SJCRH30 (cell line): Measurements from ENCODE around the gene TTC27. TPM values are rescaled to one million over a fixed set of nuclear protein-coding genes. Genes with fewer than 3 reads are reported as not detected.
"Not testable (repeated sequence)": the region's sequence is repeated elsewhere in the genome, so short reads cannot be mapped to it uniquely, and the experiment has no call there.

Source experiments
- DNase-seq, 2 experiments: peaks; one replicate each; pipeline ENCODE4 v3.0.0-alpha.2; 2015 to 2020
- H3K27ac ChIP-seq: fragments of 250-450 bp; sonication (Bioruptor Pico); 2 replicates; pipeline ENCODE4 v1.5.1; 2020; ENCODE audit warnings: mild to moderate bottlenecking, moderate library complexity
- H3K27me3 ChIP-seq: fragments of 250-450 bp; sonication (Bioruptor Pico); 2 replicates; pipeline ENCODE4 v1.5.1; 2020; ENCODE audit warnings: mild to moderate bottlenecking, moderate library complexity
- H3K36me3 ChIP-seq: fragments of 250-450 bp; sonication (Bioruptor Pico); 2 replicates; pipeline ENCODE4 v1.5.1; 2020; ENCODE audit warnings: mild to moderate bottlenecking, moderate library complexity
- H3K4me1 ChIP-seq: fragments of 250-450 bp; sonication (Bioruptor Pico); 2 replicates; pipeline ENCODE4 v1.5.1; 2020; ENCODE audit warnings: mild to moderate bottlenecking, moderate library complexity
- H3K4me3 ChIP-seq: fragments of 250-450 bp; sonication (Bioruptor Pico); 2 replicates; pipeline ENCODE4 v1.5.1; 2020; ENCODE audit warnings: mild to moderate bottlenecking, moderate library complexity
- H3K9me3 ChIP-seq: fragments of 250-450 bp; sonication (Bioruptor Pico); replicated peaks from 2 replicates; pipeline ENCODE4 v1.5.1; 2020; ENCODE audit warnings: mild to moderate bottlenecking, moderate library complexity
- total RNA-seq: library from RNA; depleted of rRNA; stranded (reverse); fragments of >200 nt; shearing (Covaris generic); gene quantifications from 2 replicates; pipeline ENCODE4 v1.2.3, GENCODE V29; 2014

TTC27 gene
- total RNA-seq, 1 experiment from 2014 or later = 35.3 TPM

- no peak overlapping the region for H3K27ac ChIP-seq
- H3K36me3 ChIP-seq = no peaks in the 10 kb centered on the region
- H3K4me1 ChIP-seq = peaks cover 11% of the 10 kb centered on the region; the same call in 1 of the 2 replicates
- H3K9me3 ChIP-seq = no peaks in the 10 kb centered on the region
- no peaks in the 10 kb centered on the region for H3K27me3 ChIP-seq
- H3K4me3 ChIP-seq = no peak overlapping the region
- no peak for DNase-seq
Observed at GRCh38 chr2:32862269-32863055, 234.6 kb downstream of the TTC27 start.

GRCh38 chr2:32863326-32863725 is 235.5 kb downstream of the TTC27 start:
- Histone ChIP-seq H3K36me3 (no peaks in the 10 kb centered on the region), H3K27ac (no peak overlapping the region), H3K27me3 (no peaks in the 10 kb centered on the region), H3K4me1 (peaks cover 11% of the 10 kb centered on the region; the same call in 1 of the 2 replicates), H3K9me3 (no peaks in the 10 kb centered on the region), H3K4me3 (no peak overlapping the region)
- DNase-seq = no peak

- Histone ChIP-seq H3K27ac (no peak overlapping the region), H3K9me3 (no peaks in the 10 kb centered on the region), H3K36me3 (no peaks in the 10 kb centered on the region), H3K27me3 (no peaks in the 10 kb centered on the region), H3K4me1 (peaks cover 11% of the 10 kb centered on the region; the same call in 1 of the 2 replicates), H3K4me3 (no peak overlapping the region)
- peak in 1 of 2 experiments; percentile 38 for DNase-seq
Observed at GRCh38 chr2:32863803-32864202, 236.0 kb downstream of the TTC27 start.

GRCh38 chr2:32864334-32865111 is 236.7 kb downstream of the TTC27 start:
- H3K36me3 ChIP-seq = no peaks in the 10 kb centered on the region
- H3K27ac ChIP-seq = no peak overlapping the region
- DNase-seq = no peak

GRCh38 chr2:32865399-32866068 is 237.7 kb downstream of the TTC27 start:
- Histone ChIP-seq H3K27me3 (no peaks in the 10 kb centered on the region), H3K36me3 (no peaks in the 10 kb centered on the region), H3K4me3 (no peak overlapping the region), H3K9me3 (no peaks in the 10 kb centered on the region), H3K27ac (no peak overlapping the region), H3K4me1 (peaks cover 11% of the 10 kb centered on the region; the same call in 1 of the 2 replicates)
- DNase-seq = no peak

More at GRCh38 chr2:32864334-32865111, 236.7 kb downstream of the TTC27 start:
- no peak overlapping the region for H3K4me3 ChIP-seq
- H3K27me3 ChIP-seq = no peaks in the 10 kb centered on the region
- H3K9me3 ChIP-seq = no peaks in the 10 kb centered on the region
- H3K4me1 ChIP-seq = peaks cover 11% of the 10 kb centered on the region; the same call in 1 of the 2 replicates

GRCh38 chr2:32866462-32866861 is 238.6 kb downstream of the TTC27 start:
- H3K27me3 ChIP-seq, H3K27ac ChIP-seq, H3K4me3 ChIP-seq, H3K9me3 ChIP-seq, H3K36me3 ChIP-seq, DNase-seq: not testable (repeated sequence)
- H3K4me1 ChIP-seq = peaks cover 11% of the 10 kb centered on the region; the same call in 1 of the 2 replicates
